PFSK-1 (cell line): ENCODE measurements around the gene CHST10.

Experiments
- FOXP2 ChIP-seq: optimal IDR thresholded peaks from 2 replicates; pipeline ENCODE3; 2011; ENCODE audit warnings: borderline replicate concordance, control low read depth, inconsistent platforms; ENCODE audit not compliant: insufficient read depth; ENCODE audit errors: extremely low read length, extremely low read depth
- POLR2AphosphoS5 ChIP-seq: IDR thresholded peaks from 2 replicates; pipeline ENCODE4 v1.6.1; 2012; ENCODE audit warnings: low read depth, mild to moderate bottlenecking, control low read depth, low read length, moderate library complexity
- REST ChIP-seq, 2 experiments: IDR thresholded peaks; 2 replicates each; pipeline versions ENCODE4 v1.6.1 to v1.8.0; 2011 to 2012; ENCODE audit warnings: low read depth in 2 of 2, low read length in 2 of 2, control low read depth in 1 of 2, inconsistent platforms in 1 of 2, mild to moderate bottlenecking in 1 of 2, moderate library complexity in 1 of 2; ENCODE audit not compliant: insufficient read depth in 1 of 2
- TAF1 ChIP-seq: IDR thresholded peaks from 2 replicates; pipeline ENCODE4 v1.6.1; 2012; ENCODE audit warnings: low read length, control low read depth, borderline replicate concordance; ENCODE audit not compliant: insufficient read depth

- TF ChIP-seq REST (IDR thresholded peaks at IDR 0.05; ENCODE audit: insufficient read depth in 1 of 2, low read depth in 2 of 2, low read length in 2 of 2): no peak
- TF ChIP-seq TAF1: no peak
- TF ChIP-seq POLR2AphosphoS5: no peak
- TF ChIP-seq FOXP2: no peak
Observed at GRCh38 chr2:100344433-100344832, 73.0 kb downstream of the CHST10 start.
